ENCODE measurements around the gene PCNT. TPM values are rescaled to one million over a fixed set of nuclear protein-coding genes. Genes with fewer than 3 reads are reported as not detected.

PCNT gene
- total RNA-seq, 1 donor: 19.2 TPM

DNA sequence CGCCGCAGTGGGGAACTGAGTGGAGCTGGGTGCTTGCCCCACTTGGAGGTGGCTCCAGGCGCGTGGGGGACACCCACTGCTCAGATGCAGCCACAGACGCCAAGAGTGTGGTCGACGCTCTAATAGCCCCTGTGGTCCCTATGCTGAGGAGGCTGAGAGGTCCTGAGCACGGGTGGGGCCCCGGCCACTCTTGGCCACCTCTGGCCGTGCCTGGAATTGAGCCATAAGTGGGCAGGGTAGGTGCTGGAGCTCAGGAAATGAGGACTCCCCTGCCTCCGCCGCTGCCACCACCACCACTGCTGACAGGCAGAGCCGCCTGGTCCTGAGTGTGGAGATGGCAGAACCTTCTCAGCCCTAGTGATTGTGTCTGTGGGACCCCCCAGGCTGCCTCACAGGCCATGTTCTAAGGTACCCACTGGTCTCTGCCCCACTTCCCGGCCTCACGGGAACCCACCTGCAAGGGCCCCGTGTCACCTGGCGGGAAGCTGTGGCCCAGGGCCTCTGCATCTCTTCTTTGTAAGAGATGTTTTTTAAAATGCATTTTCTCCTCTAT, 100.2 kb downstream of the PCNT start:
- no peaks in the 10 kb centered on the region for H3K4me1 ChIP-seq (ENCODE audit: insufficient read depth, low read length)
- TF ChIP-seq, protein P1, sequence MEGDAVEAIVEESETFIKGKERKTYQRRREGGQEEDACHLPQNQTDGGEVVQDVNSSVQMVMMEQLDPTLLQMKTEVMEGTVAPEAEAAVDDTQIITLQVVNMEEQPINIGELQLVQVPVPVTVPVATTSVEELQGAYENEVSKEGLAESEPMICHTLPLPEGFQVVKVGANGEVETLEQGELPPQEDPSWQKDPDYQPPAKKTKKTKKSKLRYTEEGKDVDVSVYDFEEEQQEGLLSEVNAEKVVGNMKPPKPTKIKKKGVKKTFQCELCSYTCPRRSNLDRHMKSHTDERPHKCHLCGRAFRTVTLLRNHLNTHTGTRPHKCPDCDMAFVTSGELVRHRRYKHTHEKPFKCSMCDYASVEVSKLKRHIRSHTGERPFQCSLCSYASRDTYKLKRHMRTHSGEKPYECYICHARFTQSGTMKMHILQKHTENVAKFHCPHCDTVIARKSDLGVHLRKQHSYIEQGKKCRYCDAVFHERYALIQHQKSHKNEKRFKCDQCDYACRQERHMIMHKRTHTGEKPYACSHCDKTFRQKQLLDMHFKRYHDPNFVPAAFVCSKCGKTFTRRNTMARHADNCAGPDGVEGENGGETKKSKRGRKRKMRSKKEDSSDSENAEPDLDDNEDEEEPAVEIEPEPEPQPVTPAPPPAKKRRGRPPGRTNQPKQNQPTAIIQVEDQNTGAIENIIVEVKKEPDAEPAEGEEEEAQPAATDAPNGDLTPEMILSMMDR (IDR thresholded peaks at IDR 0.05; ENCODE audit: extremely low read depth, low read depth, low read length): no peak
- H3K4me2 ChIP-seq (ENCODE audit: insufficient read depth, low read length): no peak overlapping the region
- H3K27ac ChIP-seq (ENCODE audit: low read depth, low read length): no peak overlapping the region
- H2AFZ ChIP-seq (ENCODE audit: low read length): no peak overlapping the region
- no peaks in the 10 kb centered on the region for H3K9me3 ChIP-seq (ENCODE audit: low read depth, low read length)
- DNase-seq (ENCODE audit: insufficient read length, low spot score, missing footprints): peak; percentile 84
- no peaks in the 10 kb centered on the region for H3K27me3 ChIP-seq (ENCODE audit: insufficient read depth, low read length)
- H3K79me2 ChIP-seq (ENCODE audit: insufficient read depth, low read length): no peaks in the 10 kb centered on the region
- no peaks in the 10 kb centered on the region for H4K20me1 ChIP-seq (ENCODE audit: insufficient read depth, low read length)
- H3K36me3 ChIP-seq (ENCODE audit: insufficient read depth, low read length): peaks cover 17% of the 10 kb centered on the region
- no peak overlapping the region for H3K4me3 ChIP-seq (ENCODE audit: insufficient read depth, low read length)

DNA sequence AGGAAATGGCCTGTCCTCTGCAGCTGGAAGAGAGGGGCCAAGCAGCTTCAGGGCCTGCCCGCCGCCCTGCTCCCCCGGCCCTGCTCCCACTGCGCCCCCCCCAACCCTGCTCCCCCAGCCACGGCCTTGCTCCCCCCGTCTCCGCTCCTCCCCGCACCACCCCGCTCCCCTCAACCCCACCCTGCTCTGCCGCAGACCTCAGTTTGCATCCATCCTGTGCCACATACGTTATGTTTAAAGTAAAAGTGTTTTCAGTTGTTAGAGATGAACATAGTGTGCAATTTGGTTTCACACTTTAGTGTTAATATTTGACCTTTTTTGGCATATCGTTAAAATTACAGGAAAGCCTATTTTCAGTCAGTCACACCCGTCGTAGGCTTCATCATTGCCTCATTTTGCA, 100.7 kb downstream of the PCNT start:
- no peaks in the 10 kb centered on the region for H4K20me1 ChIP-seq (ENCODE audit: insufficient read depth, low read length)
- H3K9me3 ChIP-seq (ENCODE audit: low read depth, low read length): no peaks in the 10 kb centered on the region
- H3K36me3 ChIP-seq (ENCODE audit: insufficient read depth, low read length): peaks cover 17% of the 10 kb centered on the region
- no peak overlapping the region for H2AFZ ChIP-seq (ENCODE audit: low read length)
- H3K27me3 ChIP-seq (ENCODE audit: insufficient read depth, low read length): no peaks in the 10 kb centered on the region
- H3K79me2 ChIP-seq (ENCODE audit: insufficient read depth, low read length): no peaks in the 10 kb centered on the region
- H3K4me1 ChIP-seq (ENCODE audit: insufficient read depth, low read length): no peaks in the 10 kb centered on the region
- no peak overlapping the region for H3K4me3 ChIP-seq (ENCODE audit: insufficient read depth, low read length)
- peak; percentile 58 for DNase-seq (ENCODE audit: insufficient read length, low spot score, missing footprints)
- H3K27ac ChIP-seq (ENCODE audit: low read depth, low read length): no peak overlapping the region
- no peak overlapping the region for H3K4me2 ChIP-seq (ENCODE audit: insufficient read depth, low read length)
- TF ChIP-seq, protein P1 (IDR thresholded peaks at IDR 0.05; ENCODE audit: extremely low read depth, low read depth, low read length): no peak

DNA sequence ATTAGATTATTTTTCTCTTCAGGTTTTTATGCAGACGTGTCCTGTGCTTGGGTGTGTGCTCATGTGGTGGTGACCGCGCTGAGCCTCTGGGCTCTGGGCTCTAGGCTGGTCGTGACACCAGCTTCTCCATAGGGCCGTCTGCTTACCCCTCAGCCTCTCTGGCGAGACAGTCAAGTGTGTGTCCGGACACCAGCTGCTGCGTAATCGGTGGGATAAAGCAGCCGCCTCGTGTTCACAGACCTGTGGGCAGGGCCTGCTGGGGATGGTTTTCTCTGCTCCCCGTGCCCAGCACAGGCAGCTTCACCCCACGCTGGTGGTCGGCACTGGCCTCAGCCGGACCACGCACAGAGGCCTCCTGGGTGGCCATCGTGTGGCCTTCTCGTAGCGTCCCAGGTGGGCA, 101.1 kb downstream of the PCNT start:
- H4K20me1 ChIP-seq (ENCODE audit: insufficient read depth, low read length): no peaks in the 10 kb centered on the region
- H3K9me3 ChIP-seq (ENCODE audit: low read depth, low read length): no peaks in the 10 kb centered on the region
- no peak overlapping the region for H2AFZ ChIP-seq (ENCODE audit: low read length)
- H3K4me3 ChIP-seq (ENCODE audit: insufficient read depth, low read length): no peak overlapping the region
- no peaks in the 10 kb centered on the region for H3K27me3 ChIP-seq (ENCODE audit: insufficient read depth, low read length)
- DNase-seq (ENCODE audit: insufficient read length, low spot score, missing footprints): peak; percentile 39
- H3K4me2 ChIP-seq (ENCODE audit: insufficient read depth, low read length): no peak overlapping the region
- H3K4me1 ChIP-seq (ENCODE audit: insufficient read depth, low read length): no peaks in the 10 kb centered on the region
- TF ChIP-seq, protein P1 (IDR thresholded peaks at IDR 0.05; ENCODE audit: extremely low read depth, low read depth, low read length): no peak
- H3K27ac ChIP-seq (ENCODE audit: low read depth, low read length): no peak overlapping the region
- peaks cover 17% of the 10 kb centered on the region for H3K36me3 ChIP-seq (ENCODE audit: insufficient read depth, low read length)
- no peaks in the 10 kb centered on the region for H3K79me2 ChIP-seq (ENCODE audit: insufficient read depth, low read length)

DNA sequence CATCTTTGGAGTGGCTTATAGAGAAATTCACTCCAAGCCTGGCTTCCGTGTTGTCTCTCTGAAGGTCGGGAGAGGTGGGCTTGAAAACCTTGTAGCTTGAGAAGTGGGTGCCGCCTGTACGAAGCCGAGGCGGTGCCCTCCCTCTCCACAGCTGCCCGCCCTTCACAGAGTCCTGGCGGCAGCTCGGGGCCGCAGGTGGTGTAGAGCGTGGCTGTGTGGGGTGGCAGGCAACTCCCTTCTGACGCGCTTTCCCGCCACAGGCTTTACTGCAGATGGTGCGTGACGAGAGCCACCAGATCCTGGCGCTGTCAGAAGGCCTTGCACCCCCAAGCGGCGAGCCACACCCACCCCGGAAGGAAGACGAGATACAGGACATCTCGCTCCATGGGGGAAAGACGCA, 101.6 kb downstream of the PCNT start:
- Histone ChIP-seq H3K27me3 (ENCODE audit: insufficient read depth, low read length) (no peaks in the 10 kb centered on the region), H3K79me2 (ENCODE audit: insufficient read depth, low read length) (no peaks in the 10 kb centered on the region), H4K20me1 (ENCODE audit: insufficient read depth, low read length) (no peaks in the 10 kb centered on the region), H3K9me3 (ENCODE audit: low read depth, low read length) (no peaks in the 10 kb centered on the region), H2AFZ (ENCODE audit: low read length) (no peak overlapping the region), H3K36me3 (ENCODE audit: insufficient read depth, low read length) (peaks cover 22% of the 10 kb centered on the region), H3K4me1 (ENCODE audit: insufficient read depth, low read length) (no peaks in the 10 kb centered on the region), H3K4me3 (ENCODE audit: insufficient read depth, low read length) (no peak overlapping the region), H3K4me2 (ENCODE audit: insufficient read depth, low read length) (no peak overlapping the region), H3K27ac (ENCODE audit: low read depth, low read length) (no peak overlapping the region)
- TF ChIP-seq, protein P1 (IDR thresholded peaks at IDR 0.05; ENCODE audit: extremely low read depth, low read depth, low read length): no peak
- DNase-seq (ENCODE audit: insufficient read length, low spot score, missing footprints): peak; percentile 34
